ENCODE data around the gene BRIP1. TPM values are rescaled to one million over a fixed set of nuclear protein-coding genes. Genes with fewer than 3 reads are reported as not detected.

The BRIP1 gene
- total and polyA plus RNA-seq, 8 donors = 0.31 to 10.8 (median 0.89) TPM; not detected in 1

DNA sequence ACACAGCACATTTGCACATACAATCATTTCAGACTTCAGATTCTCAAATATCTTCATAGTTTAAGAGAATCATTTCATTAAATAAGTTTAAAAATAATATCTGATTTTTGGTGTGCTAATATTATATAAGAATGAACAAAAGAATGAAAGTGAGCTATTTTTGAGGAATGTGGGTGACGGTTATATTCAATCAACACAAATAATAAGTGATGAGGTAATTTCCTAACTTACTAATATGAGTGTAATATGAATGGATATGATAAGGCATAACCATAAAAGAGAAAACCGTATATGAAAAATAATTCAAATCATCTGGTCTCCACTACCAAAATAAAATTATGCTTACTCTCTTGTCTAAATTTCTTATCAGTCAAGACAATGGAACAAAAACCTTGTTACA, 203.9 kb downstream of the BRIP1 start:
- no peaks in the 10 kb centered on the region for H3K27me3 ChIP-seq
- TF ChIP-seq, protein P1, sequence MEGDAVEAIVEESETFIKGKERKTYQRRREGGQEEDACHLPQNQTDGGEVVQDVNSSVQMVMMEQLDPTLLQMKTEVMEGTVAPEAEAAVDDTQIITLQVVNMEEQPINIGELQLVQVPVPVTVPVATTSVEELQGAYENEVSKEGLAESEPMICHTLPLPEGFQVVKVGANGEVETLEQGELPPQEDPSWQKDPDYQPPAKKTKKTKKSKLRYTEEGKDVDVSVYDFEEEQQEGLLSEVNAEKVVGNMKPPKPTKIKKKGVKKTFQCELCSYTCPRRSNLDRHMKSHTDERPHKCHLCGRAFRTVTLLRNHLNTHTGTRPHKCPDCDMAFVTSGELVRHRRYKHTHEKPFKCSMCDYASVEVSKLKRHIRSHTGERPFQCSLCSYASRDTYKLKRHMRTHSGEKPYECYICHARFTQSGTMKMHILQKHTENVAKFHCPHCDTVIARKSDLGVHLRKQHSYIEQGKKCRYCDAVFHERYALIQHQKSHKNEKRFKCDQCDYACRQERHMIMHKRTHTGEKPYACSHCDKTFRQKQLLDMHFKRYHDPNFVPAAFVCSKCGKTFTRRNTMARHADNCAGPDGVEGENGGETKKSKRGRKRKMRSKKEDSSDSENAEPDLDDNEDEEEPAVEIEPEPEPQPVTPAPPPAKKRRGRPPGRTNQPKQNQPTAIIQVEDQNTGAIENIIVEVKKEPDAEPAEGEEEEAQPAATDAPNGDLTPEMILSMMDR (IDR thresholded peaks at IDR 0.05) = no peak
- TF ChIP-seq EP300 (IDR thresholded peaks at IDR 0.05) (no peak), POLR2AphosphoS5 (IDR thresholded peaks at IDR 0.05) (no peak), POLR2A (IDR thresholded peaks at IDR 0.05) (no peak)
- no peaks in the 10 kb centered on the region for H3K4me1 ChIP-seq
- intact Hi-C loops (cut with DNase I; ENCODE audit: low total_unique reads) = no loop called here
- 78 to 93% (median 83%) methylated on average over 2 of the region's 2 CpGs for WGBS, 5 donors
- H3K27ac ChIP-seq = no peak overlapping the region
- no peak overlapping the region for H3K4me3 ChIP-seq
- no peaks in the 10 kb centered on the region for H3K36me3 ChIP-seq
- no peak for DNase-seq
- peaks cover 0 to 2% (median 0%) of the 10 kb centered on the region in 4 donors for H3K9me3 ChIP-seq

- intact Hi-C loops (cut with DNase I; ENCODE audit: low total_unique reads) = no loop called here
- TF ChIP-seq, protein P1 (IDR thresholded peaks at IDR 0.05) = no peak
- TF ChIP-seq POLR2AphosphoS5 (IDR thresholded peaks at IDR 0.05) = no peak
- no peak for TF ChIP-seq EP300 (IDR thresholded peaks at IDR 0.05)
- TF ChIP-seq POLR2A (IDR thresholded peaks at IDR 0.05) = no peak
- DNase-seq = no peak
- no peak overlapping the region for H3K27ac ChIP-seq
- H3K27me3 ChIP-seq = no peaks in the 10 kb centered on the region
- H3K4me3 ChIP-seq = no peak overlapping the region
- 73 to 91% (median 82%) methylated on average over 2 of the region's 2 CpGs for WGBS, 5 donors
- no peaks in the 10 kb centered on the region for H3K4me1 ChIP-seq
- H3K9me3 ChIP-seq = peaks cover 0 to 13% (median 9%) of the 10 kb centered on the region in 4 donors
- no peaks in the 10 kb centered on the region for H3K36me3 ChIP-seq
These were observed 205.1 kb downstream of the BRIP1 start for GRCh38 chr17:61658183-61658582.

GRCh38 chr17:61657338-61657737, 206.0 kb downstream of the BRIP1 start:
- DNase-seq = no peak
- H3K36me3 ChIP-seq = no peaks in the 10 kb centered on the region
- intact Hi-C loops (cut with DNase I; ENCODE audit: low total_unique reads) = no loop called here
- H3K9me3 ChIP-seq = peaks cover 0 to 13% (median 10%) of the 10 kb centered on the region in 4 donors
- no peak overlapping the region for H3K4me3 ChIP-seq
- no peaks in the 10 kb centered on the region for H3K4me1 ChIP-seq
- no peak for TF ChIP-seq POLR2AphosphoS5 (IDR thresholded peaks at IDR 0.05)
- TF ChIP-seq, protein P1 (IDR thresholded peaks at IDR 0.05) = no peak
- TF ChIP-seq EP300 (IDR thresholded peaks at IDR 0.05) = no peak
- no peak for TF ChIP-seq POLR2A (IDR thresholded peaks at IDR 0.05)
- H3K27me3 ChIP-seq = no peaks in the 10 kb centered on the region
- no peak overlapping the region for H3K27ac ChIP-seq

DNA sequence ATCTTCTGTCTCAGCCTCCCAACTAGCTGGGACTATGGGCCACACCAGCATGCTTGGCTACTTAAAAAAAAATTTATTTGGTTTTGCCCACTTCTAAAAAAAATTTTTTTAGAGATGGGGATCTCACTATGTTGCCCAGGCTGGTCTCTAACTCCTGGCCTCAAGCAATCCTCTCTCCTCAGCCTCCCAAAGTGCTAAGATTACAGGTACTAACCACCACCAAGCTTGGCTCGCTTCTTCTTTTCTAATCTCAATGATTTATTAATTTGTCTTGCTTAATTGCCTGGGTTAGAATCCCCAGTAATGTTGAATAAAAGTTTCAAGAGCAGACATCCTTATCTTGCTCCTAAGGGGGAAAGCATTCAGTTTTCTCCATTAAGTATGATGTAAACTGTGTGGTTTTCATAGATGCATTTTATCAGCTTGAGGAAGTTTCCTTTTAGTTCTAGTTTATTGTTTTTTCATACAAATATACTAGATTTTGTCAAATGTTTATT, 206.6 kb downstream of the BRIP1 start:
- intact Hi-C loops (cut with DNase I; ENCODE audit: low total_unique reads) = no loop called here
- H3K27me3 ChIP-seq = no peaks in the 10 kb centered on the region
- no peaks in the 10 kb centered on the region for H3K4me1 ChIP-seq
- TF ChIP-seq EP300 (IDR thresholded peaks at IDR 0.05) (no peak), POLR2AphosphoS5 (IDR thresholded peaks at IDR 0.05) (no peak), POLR2A (IDR thresholded peaks at IDR 0.05) (no peak)
- TF ChIP-seq, protein P1 (IDR thresholded peaks at IDR 0.05) = no peak
- H3K36me3 ChIP-seq = no peaks in the 10 kb centered on the region
- 80 to 91% (median 85%) methylated on average over 1 of the region's 1 CpG for WGBS, 5 donors
- H3K9me3 ChIP-seq = peaks cover 0 to 13% (median 10%) of the 10 kb centered on the region in 4 donors
- H3K4me3 ChIP-seq = no peak overlapping the region
- H3K27ac ChIP-seq = no peak overlapping the region
- DNase-seq = no peak

Data from stomach (tissue), 9 donors.